ENCODE measurements around the gene MFNG.

MFNG gene

GRCh38 chr22:37503183-37503683, 17.0 kb upstream of the MFNG start:
- Histone ChIP-seq H3K36me3 (ENCODE audit: control insufficient read depth, insufficient read depth, low read length) (no peaks in the 10 kb centered on the region), H3K27ac (ENCODE audit: insufficient read depth, low read depth, low read length, poor library complexity, severe bottlenecking) (no peak overlapping the region), H3K27me3 (ENCODE audit: control insufficient read depth, insufficient read depth, low read length, poor library complexity, severe bottlenecking) (no peaks in the 10 kb centered on the region), H3K9me3 (ENCODE audit: control insufficient read depth, low read length) (no peaks in the 10 kb centered on the region), H3K4me1 (ENCODE audit: control insufficient read depth, insufficient read depth, low read length) (peaks cover 36% of the 10 kb centered on the region), H3K4me3 (ENCODE audit: insufficient read depth, low read depth, low read length) (no peak overlapping the region)
- WGBS, 2 experiments = 96% methylated on average over 3 of the region's 3 CpGs

GRCh38 chr22:37502342-37503182, 16.4 kb upstream of the MFNG start:
- H3K36me3 ChIP-seq (ENCODE audit: control insufficient read depth, insufficient read depth, low read length) = no peaks in the 10 kb centered on the region
- peaks cover 29% of the 10 kb centered on the region for H3K4me1 ChIP-seq (ENCODE audit: control insufficient read depth, insufficient read depth, low read length)
- no peak overlapping the region for H3K4me3 ChIP-seq (ENCODE audit: insufficient read depth, low read depth, low read length)
- no peaks in the 10 kb centered on the region for H3K9me3 ChIP-seq (ENCODE audit: control insufficient read depth, low read length)
- H3K27me3 ChIP-seq (ENCODE audit: control insufficient read depth, insufficient read depth, low read length, poor library complexity, severe bottlenecking) = no peaks in the 10 kb centered on the region
- 86 to 87% methylated on average over 16 of the region's 16 CpGs for WGBS, 2 experiments
- H3K27ac ChIP-seq (ENCODE audit: insufficient read depth, low read depth, low read length, poor library complexity, severe bottlenecking) = no peak overlapping the region

GRCh38 chr22:37501610-37502341, 15.6 kb upstream of the MFNG start:
- H3K4me1 ChIP-seq (ENCODE audit: control insufficient read depth, insufficient read depth, low read length) = peaks cover 29% of the 10 kb centered on the region
- WGBS, 2 experiments = 78 to 80% methylated on average over 14 of the region's 14 CpGs
- no peaks in the 10 kb centered on the region for H3K9me3 ChIP-seq (ENCODE audit: control insufficient read depth, low read length)
- no peak overlapping the region for H3K4me3 ChIP-seq (ENCODE audit: insufficient read depth, low read depth, low read length)
- no peaks in the 10 kb centered on the region for H3K36me3 ChIP-seq (ENCODE audit: control insufficient read depth, insufficient read depth, low read length)
- H3K27me3 ChIP-seq (ENCODE audit: control insufficient read depth, insufficient read depth, low read length, poor library complexity, severe bottlenecking) = no peaks in the 10 kb centered on the region
- no peak overlapping the region for H3K27ac ChIP-seq (ENCODE audit: insufficient read depth, low read depth, low read length, poor library complexity, severe bottlenecking)

- 75 to 78% methylated on average over 24 of the region's 24 CpGs for WGBS, 2 experiments
- Histone ChIP-seq H3K27me3 (ENCODE audit: control insufficient read depth, insufficient read depth, low read length, poor library complexity, severe bottlenecking) (no peaks in the 10 kb centered on the region), H3K4me1 (ENCODE audit: control insufficient read depth, insufficient read depth, low read length) (peaks cover 29% of the 10 kb centered on the region), H3K4me3 (ENCODE audit: insufficient read depth, low read depth, low read length) (no peak overlapping the region), H3K27ac (ENCODE audit: insufficient read depth, low read depth, low read length, poor library complexity, severe bottlenecking) (no peak overlapping the region), H3K36me3 (ENCODE audit: control insufficient read depth, insufficient read depth, low read length) (no peaks in the 10 kb centered on the region), H3K9me3 (ENCODE audit: control insufficient read depth, low read length) (no peaks in the 10 kb centered on the region)
Measured at GRCh38 chr22:37500745-37501609, 14.8 kb upstream of the MFNG start.

GRCh38 chr22:37499789-37500540, 13.8 kb upstream of the MFNG start:
- Histone ChIP-seq H3K9me3 (ENCODE audit: control insufficient read depth, low read length) (no peaks in the 10 kb centered on the region), H3K27ac (ENCODE audit: insufficient read depth, low read depth, low read length, poor library complexity, severe bottlenecking) (no peak overlapping the region), H3K4me3 (ENCODE audit: insufficient read depth, low read depth, low read length) (no peak overlapping the region), H3K27me3 (ENCODE audit: control insufficient read depth, insufficient read depth, low read length, poor library complexity, severe bottlenecking) (no peaks in the 10 kb centered on the region), H3K4me1 (ENCODE audit: control insufficient read depth, insufficient read depth, low read length) (peaks cover 29% of the 10 kb centered on the region), H3K36me3 (ENCODE audit: control insufficient read depth, insufficient read depth, low read length) (no peaks in the 10 kb centered on the region)
- 91 to 92% methylated on average over 12 of the region's 13 CpGs for WGBS, 2 experiments

GRCh38 chr22:37499027-37499707, 13.0 kb upstream of the MFNG start:
- Histone ChIP-seq H3K9me3 (ENCODE audit: control insufficient read depth, low read length) (no peaks in the 10 kb centered on the region), H3K4me1 (ENCODE audit: control insufficient read depth, insufficient read depth, low read length) (peaks cover 29% of the 10 kb centered on the region), H3K4me3 (ENCODE audit: insufficient read depth, low read depth, low read length) (no peak overlapping the region), H3K36me3 (ENCODE audit: control insufficient read depth, insufficient read depth, low read length) (no peaks in the 10 kb centered on the region), H3K27ac (ENCODE audit: insufficient read depth, low read depth, low read length, poor library complexity, severe bottlenecking) (no peak overlapping the region), H3K27me3 (ENCODE audit: control insufficient read depth, insufficient read depth, low read length, poor library complexity, severe bottlenecking) (no peaks in the 10 kb centered on the region)
- WGBS, 2 experiments = 71 to 76% methylated on average over 12 of the region's 12 CpGs

- Histone ChIP-seq H3K4me3 (ENCODE audit: insufficient read depth, low read depth, low read length) (no peak overlapping the region), H3K4me1 (ENCODE audit: control insufficient read depth, insufficient read depth, low read length) (peaks cover 29% of the 10 kb centered on the region), H3K36me3 (ENCODE audit: control insufficient read depth, insufficient read depth, low read length) (no peaks in the 10 kb centered on the region), H3K27ac (ENCODE audit: insufficient read depth, low read depth, low read length, poor library complexity, severe bottlenecking) (no peak overlapping the region), H3K27me3 (ENCODE audit: control insufficient read depth, insufficient read depth, low read length, poor library complexity, severe bottlenecking) (no peaks in the 10 kb centered on the region), H3K9me3 (ENCODE audit: control insufficient read depth, low read length) (no peaks in the 10 kb centered on the region)
- WGBS, 2 experiments = 47 to 48% methylated on average over 15 of the region's 15 CpGs
Measured at GRCh38 chr22:37498289-37498909, 12.2 kb upstream of the MFNG start.

GRCh38 chr22:37497062-37497599, 10.9 kb upstream of the MFNG start:
- peaks cover 23% of the 10 kb centered on the region for H3K4me1 ChIP-seq (ENCODE audit: control insufficient read depth, insufficient read depth, low read length)
- no peaks in the 10 kb centered on the region for H3K9me3 ChIP-seq (ENCODE audit: control insufficient read depth, low read length)
- no peak overlapping the region for H3K27ac ChIP-seq (ENCODE audit: insufficient read depth, low read depth, low read length, poor library complexity, severe bottlenecking)
- 93 to 95% methylated on average over 12 of the region's 12 CpGs for WGBS, 2 experiments
- no peak overlapping the region for H3K4me3 ChIP-seq (ENCODE audit: insufficient read depth, low read depth, low read length)
- no peaks in the 10 kb centered on the region for H3K27me3 ChIP-seq (ENCODE audit: control insufficient read depth, insufficient read depth, low read length, poor library complexity, severe bottlenecking)
- no peaks in the 10 kb centered on the region for H3K36me3 ChIP-seq (ENCODE audit: control insufficient read depth, insufficient read depth, low read length)

All from ectodermal cell (in vitro differentiated cells).